Lung microvascular endothelial cell (primary cell): ENCODE results near the gene YTHDC1. TPM values are rescaled to one million over a fixed set of nuclear protein-coding genes. Genes with fewer than 3 reads are reported as not detected.

Experiments used
- DNase-seq, 2 donors: peaks; one replicate each; pipeline versions ENCODE4 v3.0.0 to v3.0.0-alpha.2; 2010; ENCODE audit warnings: low read depth in 2 of 2
- total RNA-seq: library from RNA; depleted of rRNA; stranded (reverse); fragments of >200 nt; gene quantifications from 2 replicates; pipeline ENCODE4 v1.2.1, GENCODE V29; 2014

The YTHDC1 gene
- total RNA-seq, 1 donor from 2014 or later, result 28.8 TPM

DNA sequence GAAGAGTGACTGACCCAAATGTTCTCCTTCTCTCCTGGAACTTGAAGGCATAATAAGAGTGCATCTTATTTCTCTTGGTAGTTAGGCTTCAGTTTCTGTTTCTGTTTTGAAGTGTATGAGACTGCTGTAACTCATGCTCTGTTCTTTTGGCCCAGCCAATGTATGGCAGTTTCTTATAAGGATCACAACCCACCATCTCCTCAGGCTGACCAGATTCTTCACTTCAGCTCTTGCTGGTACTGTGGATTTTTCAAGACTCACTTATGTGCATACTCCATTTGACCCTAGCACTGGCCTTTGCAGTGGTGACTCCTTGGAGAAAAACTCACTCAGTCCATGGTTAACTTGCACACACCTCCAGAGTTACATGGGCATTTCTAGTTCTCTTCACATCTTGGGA is 9.6 kb upstream of the YTHDC1 start:
- no peak for DNase-seq

- DNase-seq, result no peak
These were observed 9.1 kb upstream of the YTHDC1 start for GRCh38 chr4:68358988-68359387.

GRCh38 chr4:68352791-68353190 is 2.9 kb upstream of the YTHDC1 start:
- DNase-seq, result no peak

GRCh38 chr4:68349279-68349648 is 626 bp downstream of the YTHDC1 start:
- DNase-seq, result peak; percentile 56 to 64

GRCh38 chr4:68348577-68348976 is 1.3 kb downstream of the YTHDC1 start:
- no peak for DNase-seq

- DNase-seq, result no peak
These were observed 2.0 kb downstream of the YTHDC1 start for GRCh38 chr4:68347845-68348244.

- DNase-seq, result peak in 1 of 2 donors; percentile 3
These were observed 3.4 kb downstream of the YTHDC1 start for GRCh38 chr4:68346461-68346860.

DNA sequence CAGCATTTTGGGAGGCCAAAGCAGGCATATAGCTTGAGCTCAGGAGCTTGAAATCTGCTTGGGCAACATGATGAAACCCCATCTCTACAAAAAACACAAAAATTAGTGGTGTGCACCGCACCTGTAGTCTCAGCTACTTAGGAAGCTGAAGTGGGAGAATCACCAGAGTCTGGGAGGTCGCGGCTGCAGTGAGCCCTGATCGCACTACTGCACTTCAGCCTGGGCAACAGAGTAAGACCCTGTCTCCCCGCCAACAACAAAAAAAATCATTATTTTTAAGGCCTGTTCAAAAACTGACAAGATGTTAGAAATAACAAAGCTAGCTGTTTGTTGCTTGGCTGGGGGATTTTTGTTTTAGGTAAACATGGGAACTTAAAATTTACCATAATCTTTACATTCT is 5.1 kb downstream of the YTHDC1 start:
- no peak for DNase-seq

DNA sequence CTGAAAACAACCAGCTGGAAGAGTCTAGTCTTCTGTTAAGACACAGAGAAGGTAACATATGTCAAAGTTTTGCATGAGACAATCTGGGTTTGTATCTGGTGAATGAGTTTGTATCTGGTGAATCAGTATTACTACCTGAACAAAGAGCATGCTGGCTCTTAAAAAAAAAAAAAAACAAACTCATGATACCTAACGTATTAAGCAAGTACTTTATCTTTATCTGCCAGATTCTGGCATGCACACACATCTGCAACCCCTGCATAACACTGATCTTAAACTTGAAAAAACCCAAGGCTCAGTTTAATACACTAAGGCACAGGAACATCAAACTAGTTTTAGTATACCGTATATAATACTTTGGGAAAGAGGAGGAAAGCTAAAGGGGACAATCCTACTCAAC is 5.8 kb downstream of the YTHDC1 start:
- DNase-seq, result no peak

DNA sequence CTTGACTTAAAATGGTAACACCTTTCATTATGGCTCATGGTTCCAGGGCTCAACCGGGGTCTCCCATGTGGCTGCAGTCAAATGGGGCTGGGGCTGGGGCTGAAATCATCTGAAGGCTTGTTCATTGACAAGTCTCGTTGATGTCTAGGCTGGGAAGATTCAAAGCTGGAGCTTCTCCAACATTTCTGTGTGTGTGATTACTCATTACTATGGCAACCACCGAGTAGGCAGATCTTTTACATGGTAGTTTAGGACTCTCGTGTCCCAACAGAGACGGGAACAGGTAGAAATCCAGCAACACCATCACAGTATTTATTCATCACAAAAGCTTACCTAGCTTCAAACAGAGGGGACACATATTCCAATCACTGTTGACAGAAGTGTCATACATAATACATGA is 7.8 kb downstream of the YTHDC1 start:
- DNase-seq, result peak; percentile 76 to 83

DNA sequence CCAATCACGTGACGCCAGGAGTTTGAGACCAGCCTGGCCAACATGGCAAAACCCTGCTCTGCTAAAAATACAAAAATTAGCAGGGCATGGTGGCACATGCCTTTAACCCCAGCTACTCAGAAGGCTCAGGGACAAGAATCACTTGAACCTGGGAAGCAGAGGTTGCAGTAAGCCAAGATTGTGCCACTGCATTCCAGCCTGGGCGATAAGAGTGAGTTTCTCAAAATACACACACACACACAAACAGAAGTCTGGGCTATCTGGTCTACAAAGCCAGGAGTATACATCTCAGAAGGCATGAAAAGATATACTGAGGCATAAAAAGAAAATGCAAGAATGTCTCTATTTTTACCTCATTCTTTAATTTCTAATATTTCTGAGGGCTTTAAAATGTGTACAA is 11.3 kb downstream of the YTHDC1 start:
- DNase-seq, result no peak

DNA sequence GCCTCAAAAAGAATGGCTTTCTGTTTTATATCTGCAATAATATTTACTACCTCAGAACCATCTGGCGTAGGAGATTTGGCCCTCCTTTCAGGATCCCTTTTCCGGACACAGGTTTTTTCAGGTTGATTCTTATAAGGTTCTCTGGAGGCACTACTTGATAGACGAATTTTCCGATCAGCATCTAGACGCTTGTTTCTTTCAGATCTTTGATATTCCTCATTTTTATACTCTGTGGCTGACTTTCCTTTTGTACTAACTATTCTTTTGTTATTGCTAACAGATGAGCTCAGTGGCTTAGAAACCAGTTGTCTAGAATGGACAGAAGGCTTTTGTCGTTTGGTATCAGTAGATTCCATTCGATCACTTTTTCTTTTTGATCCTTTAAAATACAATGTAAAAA is 12.4 kb downstream of the YTHDC1 start:
- DNase-seq, result no peak

- no peak for DNase-seq
These were observed 12.9 kb downstream of the YTHDC1 start for GRCh38 chr4:68337004-68337403.

- DNase-seq, result no peak
These were observed 13.4 kb downstream of the YTHDC1 start for GRCh38 chr4:68336530-68336929.

DNA sequence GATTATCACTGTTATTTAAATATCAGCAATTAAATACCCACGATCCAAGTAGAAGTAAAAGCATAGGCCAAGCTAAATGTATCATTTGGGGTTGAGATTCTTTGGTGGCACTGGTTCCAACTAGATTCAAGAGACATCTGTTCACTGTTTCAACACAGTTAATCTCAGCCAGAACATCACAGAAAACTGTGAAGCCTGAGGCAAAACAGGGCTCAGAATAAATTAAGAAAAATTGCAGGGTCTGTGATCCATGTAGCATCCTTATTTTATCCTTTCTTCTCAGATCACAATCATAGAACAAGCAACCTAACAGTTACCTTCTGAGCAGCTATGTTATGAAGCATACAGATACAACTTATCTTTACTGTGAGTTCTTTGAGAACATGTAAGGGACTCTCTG is 23.7 kb downstream of the YTHDC1 start:
- DNase-seq, result no peak

DNA sequence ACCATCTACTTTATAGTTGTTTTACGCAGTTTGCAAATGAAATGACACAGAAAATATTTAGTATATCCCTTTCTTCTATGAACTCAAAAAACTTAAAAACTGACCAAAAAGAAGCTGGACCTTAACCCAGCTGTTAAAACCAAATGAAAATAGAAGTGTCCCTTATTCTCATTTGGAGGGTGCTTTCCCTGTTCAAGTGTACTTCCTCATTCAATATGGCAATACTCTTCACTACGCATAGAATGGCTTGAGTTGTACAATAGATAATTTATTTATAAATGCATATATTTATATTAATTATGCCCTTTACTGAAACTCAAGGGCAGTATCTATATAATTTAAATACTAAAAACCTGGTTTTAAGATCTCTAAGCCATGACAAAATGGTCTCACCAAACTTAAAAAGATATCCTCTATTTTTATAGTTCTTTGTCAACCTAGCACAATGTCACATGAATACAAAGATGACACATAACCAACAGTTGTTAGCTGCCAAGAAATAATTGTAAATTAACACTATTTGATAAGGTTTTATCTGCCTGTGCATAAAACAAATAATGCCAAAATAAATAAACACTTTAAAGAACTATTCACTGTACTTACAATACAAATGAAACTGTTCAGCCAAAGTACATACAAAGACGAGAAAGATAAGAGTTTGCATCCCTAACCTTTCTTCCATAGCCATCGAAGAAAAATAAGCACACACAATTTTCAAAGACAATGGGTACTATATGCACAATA is 25.2 kb downstream of the YTHDC1 start:
- DNase-seq, result peak in 1 of 2 donors; percentile 41

DNA sequence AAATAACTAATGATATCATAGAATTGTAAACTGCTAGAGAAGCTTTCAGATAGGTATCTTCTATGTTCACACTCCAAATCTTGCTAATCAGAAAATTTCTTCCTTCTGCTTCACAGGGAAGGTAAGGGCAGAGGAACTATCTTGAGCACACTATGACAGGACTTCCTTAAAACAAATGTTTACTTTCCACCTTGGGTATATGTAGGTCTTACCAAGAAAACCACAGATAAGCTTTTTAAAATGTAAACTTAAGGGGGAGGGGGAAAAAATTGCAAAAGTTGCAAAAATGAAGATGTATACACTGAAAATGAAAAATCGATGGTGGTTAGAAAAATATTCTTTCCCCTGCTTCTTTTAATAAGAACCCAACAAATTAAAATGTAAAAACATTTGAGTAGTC is 30.9 kb downstream of the YTHDC1 start:
- no peak for DNase-seq

GRCh38 chr4:68316193-68316969 is 33.5 kb downstream of the YTHDC1 start:
- DNase-seq, result no peak

DNA sequence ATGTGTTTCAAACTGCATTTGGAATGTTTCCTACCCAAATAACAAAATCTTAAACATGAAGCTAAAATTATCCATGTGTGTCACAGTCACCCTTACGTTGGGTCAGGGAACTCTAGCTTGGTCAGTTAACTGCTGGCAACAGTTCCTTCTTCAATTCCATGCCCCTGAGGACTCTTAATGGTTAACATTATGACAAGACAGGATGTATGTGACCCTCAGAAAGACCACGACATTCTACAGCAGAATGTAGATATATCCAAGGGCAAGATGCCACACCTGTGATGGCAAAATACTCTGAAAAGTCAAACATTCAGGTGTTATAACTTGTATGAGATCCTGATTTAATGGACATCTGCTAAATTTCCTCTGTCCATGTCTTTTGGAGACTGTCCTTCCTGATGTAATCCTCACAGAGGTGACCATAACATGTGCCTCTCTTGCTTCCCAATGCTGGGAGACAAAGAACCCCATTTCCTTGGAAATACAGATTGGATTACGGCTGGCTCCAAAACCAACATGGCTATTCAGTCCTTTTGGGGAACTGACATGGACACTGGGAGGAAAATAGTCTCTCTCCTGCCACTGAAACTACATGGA is 39.1 kb downstream of the YTHDC1 start:
- DNase-seq, result no peak

GRCh38 chr4:68304731-68305130 is 45.2 kb downstream of the YTHDC1 start:
- DNase-seq, result no peak

DNA sequence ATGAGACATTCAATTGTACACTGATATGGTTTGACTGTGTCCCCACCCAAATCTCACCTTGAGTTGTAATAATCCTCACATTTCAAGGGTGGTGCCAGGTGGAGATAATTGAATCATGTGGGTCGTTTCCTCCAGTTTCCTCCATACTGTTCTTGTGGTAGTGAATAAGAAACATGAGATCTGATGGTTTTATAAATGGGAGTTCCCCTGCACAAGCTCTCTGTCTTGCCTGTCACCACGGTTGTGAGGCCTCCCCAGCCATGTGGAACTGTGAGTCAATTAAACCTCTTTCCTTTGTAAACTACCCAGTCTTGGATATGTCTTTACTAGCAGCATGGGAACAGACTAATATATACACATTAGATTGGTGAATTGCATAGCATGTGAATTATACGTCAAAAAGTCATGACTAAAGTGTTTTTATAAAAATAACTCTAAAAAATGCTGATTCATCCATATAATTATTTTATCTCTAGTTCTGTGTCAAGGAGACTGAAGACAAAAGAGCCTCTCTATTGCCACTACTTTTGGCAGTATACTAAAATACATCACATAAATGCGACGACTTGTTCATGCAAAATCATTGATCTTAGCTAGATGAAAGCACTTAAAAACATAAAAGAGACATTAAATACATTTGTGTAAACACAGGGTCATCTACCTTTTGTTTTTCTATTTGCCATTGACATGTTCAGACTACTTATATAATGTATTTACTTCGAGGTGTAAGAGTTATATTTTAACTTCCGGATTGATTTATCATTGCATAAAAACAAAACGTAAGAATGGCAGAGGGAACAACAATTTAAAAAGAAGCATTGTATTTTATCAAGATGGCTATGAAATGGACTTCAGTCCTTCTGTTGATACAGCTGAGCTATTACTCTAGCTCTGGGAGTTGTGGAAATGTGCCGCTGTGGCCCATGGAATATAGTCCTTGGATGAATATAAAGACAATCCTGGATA is 50.1 kb downstream of the YTHDC1 start:
- no peak for DNase-seq

DNA sequence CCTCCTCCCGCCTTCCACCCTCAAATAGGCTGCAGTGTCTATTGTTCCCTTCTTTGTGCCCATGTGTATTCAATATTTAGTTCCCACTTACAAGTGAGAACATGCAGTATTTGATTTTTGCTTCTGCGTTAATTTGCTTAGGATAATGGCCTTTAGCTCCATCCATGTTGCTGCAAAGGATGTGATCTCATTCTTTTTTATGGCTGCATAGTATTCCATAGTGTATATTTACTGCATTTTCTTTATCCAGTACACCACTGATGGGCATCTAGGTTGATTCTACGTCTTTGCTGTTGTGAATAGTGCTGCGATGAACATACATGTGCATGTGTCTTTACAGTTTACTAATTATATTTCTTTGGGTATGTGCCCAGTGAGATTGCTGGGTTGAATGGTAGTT is 52.8 kb downstream of the YTHDC1 start:
- DNase-seq, result no peak
